HCT116 (cell line): Measurements from ENCODE around the gene CDK14. TPM values are rescaled to one million over a fixed set of nuclear protein-coding genes. Genes with fewer than 3 reads are reported as not detected.

Source experiments
- ATAC-seq: fragments of 200-7000 bp; cut with Tn5 transposase; 2 replicates; pipeline ENCODE4 v1.9.1; 2020; ENCODE audit warnings: mild to moderate bottlenecking, moderate library complexity
- BruUV-seq: library from RNA; stranded (reverse); fragments of 400-500 nt; replicated peaks from 2 replicates; lab custom pipeline; 2021; lab: Mats Ljungman, UMichigan
- CTCF ChIA-PET: fragments of 300-600 bp; sonication (Branson Sonifier 250); formaldehyde crosslinking; loops from one replicate; lab custom pipeline; 2021; ENCODE audit warnings: antibody characterized with exemption; lab: Charles Lee
- POLR2A ChIA-PET: fragments of 300-600, 350-600 bp; sonication (Branson Sonifier 250); formaldehyde crosslinking; loops from one replicate; lab custom pipeline; 2021; ENCODE audit warnings: antibody characterized with exemption; lab: Charles Lee
- RAD21 ChIA-PET, 2 experiments: fragments of 300-600 bp; sonication (Branson Sonifier 250); formaldehyde crosslinking; loops; one replicate each; lab custom pipeline; 2023; ENCODE audit warnings: low total read pairs in 2 of 2; ENCODE audit not compliant: uncharacterized antibody in 2 of 2, unreplicated experiment in 2 of 2, low non-redundant PET in 1 of 2; lab: Charles Lee
- DNase-seq: peaks from one replicate; pipeline ENCODE4 v3.0.0-alpha.2; 2010; ENCODE audit warnings: low read depth, low spot score
- H2AFZ ChIP-seq: fragments of 200-600 bp; shearing (Covaris generic), sonication (generic); 2 replicates; pipeline ENCODE4 v1.6.1; 2017; ENCODE audit warnings: low read depth, mixed run types, mixed read lengths, antibody characterized with exemption, low read length; ENCODE audit not compliant: poor library complexity, severe bottlenecking
- H3K27ac ChIP-seq: 2 replicates; pipeline ENCODE4 v1.5.1; 2012; ENCODE audit warnings: low read depth, low read length
- H3K27me3 ChIP-seq: fragments of 200-600 bp; sonication (generic); 2 replicates; pipeline ENCODE4 v1.6.1; 2016; ENCODE audit warnings: mixed run types, low read length, mixed read lengths; ENCODE audit not compliant: insufficient read depth
- H3K36me3 ChIP-seq, 2 experiments: fragments of 200-500 bp in 1 of 2; fragments of 200-600 bp in 1 of 2; sonication (Bioruptor generic) in 1 of 2; sonication (generic) in 1 of 2; 2 replicates each; pipeline versions ENCODE4 v1.5.1 to v1.6.1; 2014 to 2016; ENCODE audit warnings: low read length in 2 of 2, inconsistent platforms in 1 of 2, mixed read lengths in 1 of 2, mixed run types in 1 of 2; ENCODE audit not compliant: insufficient read depth in 2 of 2, control insufficient read depth in 1 of 2
- H3K4me1 ChIP-seq, 2 experiments: fragments of 200-600 bp in 1 of 2; sonication (generic) in 1 of 2; 2 replicates each; pipeline versions ENCODE4 v1.5.1 to v1.6.1; 2012 to 2017; ENCODE audit warnings: low read length in 2 of 2, inconsistent platforms in 1 of 2, mild to moderate bottlenecking in 1 of 2, mixed read lengths in 1 of 2, mixed run types in 1 of 2, moderate library complexity in 1 of 2; ENCODE audit not compliant: insufficient read depth in 2 of 2, control insufficient read depth in 1 of 2
- H3K4me2 ChIP-seq: fragments of 200-600 bp; sonication (generic); 2 replicates; pipeline ENCODE4 v1.6.1; 2017; ENCODE audit warnings: mixed run types, low read length, mixed read lengths
- H3K4me3 ChIP-seq, 2 experiments: fragments of 200-600 bp in 1 of 2; sonication (generic) in 1 of 2; replicated peaks in 1 of 2; 2 replicates each; pipeline ENCODE4 v1.5.1; 2011 to 2016; ENCODE audit warnings: low read length in 2 of 2, control low read depth in 1 of 2, low read depth in 1 of 2, mild to moderate bottlenecking in 1 of 2, mixed read lengths in 1 of 2, mixed run types in 1 of 2
- H3K79me2 ChIP-seq: fragments of 200-600 bp; sonication (generic); 2 replicates; pipeline ENCODE4 v1.6.1; 2017; ENCODE audit warnings: mild to moderate bottlenecking, mixed run types, low read length, moderate library complexity, mixed read lengths; ENCODE audit not compliant: insufficient read depth
- H3K9ac ChIP-seq: fragments of 200-600 bp; sonication (generic); 2 replicates; pipeline ENCODE4 v1.6.1; 2016; ENCODE audit warnings: low read length, mixed read lengths
- H3K9me2 ChIP-seq: fragments of 200-600 bp; sonication (generic), shearing (Covaris generic); 2 replicates; pipeline ENCODE4 v1.6.1; 2017; ENCODE audit warnings: mixed run types, mild to moderate bottlenecking, moderate library complexity; ENCODE audit not compliant: insufficient read depth
- H3K9me3 ChIP-seq, 2 experiments: fragments of 200-500 bp in 1 of 2; fragments of 200-600 bp in 1 of 2; sonication (Bioruptor generic) in 1 of 2; sonication (generic) in 1 of 2; 2 replicates each; pipeline ENCODE4 v1.6.1; 2014 to 2017; ENCODE audit warnings: low read length in 2 of 2, mixed read lengths in 2 of 2, inconsistent platforms in 1 of 2, low read depth in 1 of 2, mild to moderate bottlenecking in 1 of 2, mixed run types in 1 of 2, moderate library complexity in 1 of 2; ENCODE audit not compliant: control insufficient read depth in 1 of 2, insufficient read depth in 1 of 2
- H4K20me1 ChIP-seq: fragments of 200-600 bp; sonication (generic), shearing (Covaris generic); 2 replicates; pipeline ENCODE4 v1.6.1; 2017; ENCODE audit warnings: mixed run types, mild to moderate bottlenecking, moderate library complexity; ENCODE audit not compliant: insufficient read depth
- CEBPB ChIP-seq: IDR thresholded peaks from 2 replicates; pipeline ENCODE4 v1.6.1; 2012; ENCODE audit warnings: low read depth
- EGR1 ChIP-seq: IDR thresholded peaks from 2 replicates; pipeline ENCODE4 v1.6.1; 2012; ENCODE audit warnings: low read depth
- ELF1 ChIP-seq: IDR thresholded peaks from 2 replicates; pipeline ENCODE4 v1.6.1; 2012; ENCODE audit warnings: low read depth, borderline replicate concordance
- EZH2 ChIP-seq: fragments of 200-600 bp; sonication (generic); IDR thresholded peaks from 2 replicates; pipeline ENCODE4 v1.6.1; 2017; ENCODE audit warnings: antibody characterized with exemption, mixed run types
- EZH2phosphoT487 ChIP-seq: fragments of 200-600 bp; IDR thresholded peaks from 2 replicates; pipeline ENCODE4 v1.6.1; 2018; ENCODE audit warnings: antibody characterized with exemption, borderline replicate concordance
- FOSL1 ChIP-seq: IDR thresholded peaks from 2 replicates; pipeline ENCODE4 v1.6.1; 2012; ENCODE audit warnings: low read depth
- JUND ChIP-seq: IDR thresholded peaks from 2 replicates; pipeline ENCODE4 v1.6.1; 2012
- MAX ChIP-seq: IDR thresholded peaks from 2 replicates; pipeline ENCODE4 v1.6.1; 2012
- POLR2AphosphoS5 ChIP-seq: IDR thresholded peaks from 2 replicates; pipeline ENCODE4 v1.6.1; 2011; ENCODE audit warnings: mild to moderate bottlenecking, low read depth, low read length, moderate library complexity
- RAD21 ChIP-seq: IDR thresholded peaks from 2 replicates; pipeline ENCODE4 v1.6.1; 2012; ENCODE audit warnings: low read depth, mild to moderate bottlenecking
- SIN3A ChIP-seq: IDR thresholded peaks from 2 replicates; pipeline ENCODE4 v1.6.1; 2012; ENCODE audit warnings: low read depth
- SP1 ChIP-seq: IDR thresholded peaks from 2 replicates; pipeline ENCODE4 v1.6.1; 2012; ENCODE audit warnings: low read depth
- SRF ChIP-seq: IDR thresholded peaks from 2 replicates; pipeline ENCODE4 v1.6.1; 2012; ENCODE audit warnings: low read depth
- TCF7L2 ChIP-seq: IDR thresholded peaks from 2 replicates; pipeline ENCODE4 v1.7.0; 2011; ENCODE audit warnings: borderline replicate concordance, inconsistent platforms; ENCODE audit not compliant: insufficient read depth, insufficient read length; ENCODE audit errors: extremely low read depth
- YY1 ChIP-seq: IDR thresholded peaks from 2 replicates; pipeline ENCODE4 v1.6.1; 2011; ENCODE audit warnings: low read length, low read depth, moderate library complexity, mild to moderate bottlenecking; ENCODE audit not compliant: insufficient replicate concordance; ENCODE audit errors: extremely low read depth
- ZBTB33 ChIP-seq: IDR thresholded peaks from 2 replicates; pipeline ENCODE4 v1.6.1; 2011; ENCODE audit warnings: mild to moderate bottlenecking, low read length, moderate library complexity; ENCODE audit not compliant: insufficient replicate concordance; ENCODE audit errors: extremely low read depth
- ZNF274 ChIP-seq: fragments of 200-500 bp; sonication (Bioruptor generic); IDR thresholded peaks from 2 replicates; pipeline ENCODE4 v1.6.1; 2014; ENCODE audit warnings: mild to moderate bottlenecking, low read depth, low read length, inconsistent platforms
- intact Hi-C: fragments of 100-400 bp; cut with micrococcal nuclease; formaldehyde crosslinking; loops from 2 replicates; pipeline ENCODE4 v1.10.0; 2022
- total RNA-seq: library from RNA; stranded (reverse); gene quantifications from one replicate; pipeline ENCODE4 v1.2.1, GENCODE V29; 2021; ENCODE audit not compliant: unreplicated experiment
- TF ChIP-seq, protein P1 (sequence below): IDR thresholded peaks from 2 replicates; pipeline ENCODE4 v1.6.1; 2012
- TF ChIP-seq, protein P2 (sequence below): IDR thresholded peaks from 2 replicates; pipeline ENCODE4 v1.6.1; 2012; ENCODE audit warnings: low read depth

The CDK14 gene
- total RNA-seq, 1 experiment from 2014 or later, result 10.2 TPM

- Histone ChIP-seq H3K9me3 (no peaks in the 10 kb centered on the region), H3K27me3 (no peaks in the 10 kb centered on the region), H3K36me3 (no peaks in the 10 kb centered on the region), H3K79me2 (no peaks in the 10 kb centered on the region), H3K27ac (no peak overlapping the region), H3K4me1 (no peaks in the 10 kb centered on the region), H3K4me2 (no peak overlapping the region), H4K20me1 (no peaks in the 10 kb centered on the region), H3K4me3 (no peak overlapping the region), H3K9me2 (no peaks in the 10 kb centered on the region), H3K9ac (no peak overlapping the region), H2AFZ (no peak overlapping the region)
- DNase-seq (no peak), ATAC-seq (no peak)
- RAD21 ChIA-PET, result no interaction called here
- POLR2A ChIA-PET, result no interaction called here
- CTCF ChIA-PET, result no interaction called here
- intact Hi-C loops, result loop anchor here (5.0 to 10.0 kb wide), 2 partner anchors 552 to 1360 kb away; partner anchors contain the start of gene GATAD1
- no TSS peak for BruUV-seq
- TF ChIP-seq ZBTB33 (no peak), CEBPB (no peak), FOSL1 (no peak), MAX (no peak), RAD21 (no peak), SIN3A (no peak), JUND (no peak), EGR1 (no peak), TCF7L2 (no peak), ELF1 (no peak), EZH2 (no peak), YY1 (no peak), SP1 (no peak), ZNF274 (no peak), SRF (no peak), EZH2phosphoT487 (no peak), POLR2AphosphoS5 (no peak)
- TF ChIP-seq, protein P1, sequence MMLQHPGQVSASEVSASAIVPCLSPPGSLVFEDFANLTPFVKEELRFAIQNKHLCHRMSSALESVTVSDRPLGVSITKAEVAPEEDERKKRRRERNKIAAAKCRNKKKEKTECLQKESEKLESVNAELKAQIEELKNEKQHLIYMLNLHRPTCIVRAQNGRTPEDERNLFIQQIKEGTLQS, result no peak
- TF ChIP-seq, protein P2, sequence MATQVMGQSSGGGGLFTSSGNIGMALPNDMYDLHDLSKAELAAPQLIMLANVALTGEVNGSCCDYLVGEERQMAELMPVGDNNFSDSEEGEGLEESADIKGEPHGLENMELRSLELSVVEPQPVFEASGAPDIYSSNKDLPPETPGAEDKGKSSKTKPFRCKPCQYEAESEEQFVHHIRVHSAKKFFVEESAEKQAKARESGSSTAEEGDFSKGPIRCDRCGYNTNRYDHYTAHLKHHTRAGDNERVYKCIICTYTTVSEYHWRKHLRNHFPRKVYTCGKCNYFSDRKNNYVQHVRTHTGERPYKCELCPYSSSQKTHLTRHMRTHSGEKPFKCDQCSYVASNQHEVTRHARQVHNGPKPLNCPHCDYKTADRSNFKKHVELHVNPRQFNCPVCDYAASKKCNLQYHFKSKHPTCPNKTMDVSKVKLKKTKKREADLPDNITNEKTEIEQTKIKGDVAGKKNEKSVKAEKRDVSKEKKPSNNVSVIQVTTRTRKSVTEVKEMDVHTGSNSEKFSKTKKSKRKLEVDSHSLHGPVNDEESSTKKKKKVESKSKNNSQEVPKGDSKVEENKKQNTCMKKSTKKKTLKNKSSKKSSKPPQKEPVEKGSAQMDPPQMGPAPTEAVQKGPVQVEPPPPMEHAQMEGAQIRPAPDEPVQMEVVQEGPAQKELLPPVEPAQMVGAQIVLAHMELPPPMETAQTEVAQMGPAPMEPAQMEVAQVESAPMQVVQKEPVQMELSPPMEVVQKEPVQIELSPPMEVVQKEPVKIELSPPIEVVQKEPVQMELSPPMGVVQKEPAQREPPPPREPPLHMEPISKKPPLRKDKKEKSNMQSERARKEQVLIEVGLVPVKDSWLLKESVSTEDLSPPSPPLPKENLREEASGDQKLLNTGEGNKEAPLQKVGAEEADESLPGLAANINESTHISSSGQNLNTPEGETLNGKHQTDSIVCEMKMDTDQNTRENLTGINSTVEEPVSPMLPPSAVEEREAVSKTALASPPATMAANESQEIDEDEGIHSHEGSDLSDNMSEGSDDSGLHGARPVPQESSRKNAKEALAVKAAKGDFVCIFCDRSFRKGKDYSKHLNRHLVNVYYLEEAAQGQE, result no peak
- TF ChIP-seq, all 23 proteins: peak for 0
Observed at GRCh38 chr7:91085175-91085574, 489.1 kb downstream of the CDK14 start.
